HEK293 (cell line): ENCODE results near the gene CNPY2.

Experiments used
- ATF2 ChIP-seq: fragments of 450-650 bp; formaldehyde crosslinking; IDR thresholded peaks from 2 replicates; pipeline ENCODE4 v1.5.1; 2016; ENCODE audit warnings: missing biosample characterization, missing genetic modification characterization, low read depth
- MZF1 ChIP-seq: fragments of 450-650 bp; formaldehyde crosslinking; IDR thresholded peaks from 2 replicates; pipeline ENCODE4 v1.5.1; 2017; ENCODE audit warnings: missing biosample characterization, missing genetic modification characterization, borderline replicate concordance
- RBAK ChIP-seq: fragments of 450-650 bp; formaldehyde crosslinking; IDR thresholded peaks from 2 replicates; pipeline ENCODE4 v1.5.1; 2016; ENCODE audit warnings: missing biosample characterization, missing genetic modification characterization
- SP3 ChIP-seq: fragments of 450-650 bp; formaldehyde crosslinking; IDR thresholded peaks from 2 replicates; pipeline ENCODE4 v1.5.1; 2016; ENCODE audit warnings: missing biosample characterization, missing genetic modification characterization
- YY2 ChIP-seq: fragments of 450-650 bp; formaldehyde crosslinking; IDR thresholded peaks from 2 replicates; pipeline ENCODE4 v1.5.1; 2016; ENCODE audit warnings: missing biosample characterization, missing genetic modification characterization
- ZBTB17 ChIP-seq: fragments of 450-650 bp; formaldehyde crosslinking; IDR thresholded peaks from 2 replicates; pipeline ENCODE4 v1.5.1; 2016; ENCODE audit warnings: missing biosample characterization, missing genetic modification characterization
- ZBTB44 ChIP-seq: fragments of 450-650 bp; IDR thresholded peaks from 2 replicates; pipeline ENCODE4 v1.5.1; 2018; ENCODE audit warnings: missing biosample characterization, mild to moderate bottlenecking, missing genetic modification characterization
- ZBTB49 ChIP-seq: fragments of 450-650 bp; formaldehyde crosslinking; IDR thresholded peaks from 2 replicates; pipeline ENCODE4 v1.5.1; 2016; ENCODE audit warnings: missing biosample characterization, missing genetic modification characterization, low read depth
- ZBTB8A ChIP-seq: fragments of 450-650 bp; formaldehyde crosslinking; IDR thresholded peaks from 2 replicates; pipeline ENCODE4 v1.5.1; 2016; ENCODE audit warnings: missing biosample characterization, missing genetic modification characterization
- ZFP37 ChIP-seq: fragments of 450-650 bp; formaldehyde crosslinking; IDR thresholded peaks from 2 replicates; pipeline ENCODE4 v1.5.1; 2016; ENCODE audit warnings: missing biosample characterization, missing genetic modification characterization
- ZNF10 ChIP-seq: fragments of 450-650 bp; formaldehyde crosslinking; IDR thresholded peaks from 2 replicates; pipeline ENCODE4 v1.5.1; 2017; ENCODE audit warnings: missing biosample characterization, missing genetic modification characterization
- ZNF112 ChIP-seq: fragments of 450-650 bp; formaldehyde crosslinking; IDR thresholded peaks from 2 replicates; pipeline ENCODE4 v1.5.0; 2017; ENCODE audit warnings: missing biosample characterization, missing genetic modification characterization
- ZNF16 ChIP-seq: fragments of 450-650 bp; formaldehyde crosslinking; IDR thresholded peaks from 2 replicates; pipeline ENCODE4 v1.5.1; 2016; ENCODE audit warnings: low read depth, missing biosample characterization, missing genetic modification characterization
- ZNF169 ChIP-seq: fragments of 450-650 bp; formaldehyde crosslinking; IDR thresholded peaks from 2 replicates; pipeline ENCODE4 v1.5.1; 2016; ENCODE audit warnings: missing biosample characterization, missing genetic modification characterization
- ZNF19 ChIP-seq: fragments of 450-650 bp; formaldehyde crosslinking; IDR thresholded peaks from 2 replicates; pipeline ENCODE4; 2016; ENCODE audit warnings: missing biosample characterization, missing genetic modification characterization, low read depth
- ZNF2 ChIP-seq: fragments of 450-650 bp; formaldehyde crosslinking; IDR thresholded peaks from 2 replicates; pipeline ENCODE4 v1.5.1; 2016; ENCODE audit warnings: missing biosample characterization, missing genetic modification characterization
- ZNF214 ChIP-seq: fragments of 450-650 bp; formaldehyde crosslinking; IDR thresholded peaks from 2 replicates; pipeline ENCODE4 v1.5.1; 2017; ENCODE audit warnings: missing biosample characterization, mild to moderate bottlenecking, missing genetic modification characterization, borderline replicate concordance
- ZNF266 ChIP-seq: fragments of 450-650 bp; formaldehyde crosslinking; IDR thresholded peaks from 2 replicates; pipeline ENCODE4 v1.5.1; 2016; ENCODE audit warnings: missing biosample characterization, missing genetic modification characterization, low read depth
- ZNF280C ChIP-seq: fragments of 450-650 bp; formaldehyde crosslinking; IDR thresholded peaks from 2 replicates; pipeline ENCODE4 v1.5.1; 2016; ENCODE audit warnings: missing biosample characterization, missing genetic modification characterization
- ZNF292 ChIP-seq: fragments of 450-650 bp; formaldehyde crosslinking; IDR thresholded peaks from 2 replicates; pipeline ENCODE4 v1.5.1; 2016; ENCODE audit warnings: low read depth, missing biosample characterization, missing genetic modification characterization, borderline replicate concordance
- ZNF302 ChIP-seq: fragments of 450-650 bp; formaldehyde crosslinking; IDR thresholded peaks from 2 replicates; pipeline ENCODE4 v1.5.1; 2016; ENCODE audit warnings: missing biosample characterization, missing genetic modification characterization, low read depth
- ZNF398 ChIP-seq: fragments of 450-650 bp; formaldehyde crosslinking; IDR thresholded peaks from 2 replicates; pipeline ENCODE4 v1.5.1; 2017; ENCODE audit warnings: missing biosample characterization, missing genetic modification characterization
- ZNF416 ChIP-seq: fragments of 450-650 bp; formaldehyde crosslinking; IDR thresholded peaks from 2 replicates; pipeline ENCODE4 v1.5.1; 2016; ENCODE audit warnings: missing biosample characterization, missing genetic modification characterization
- ZNF473 ChIP-seq: fragments of 450-650 bp; formaldehyde crosslinking; IDR thresholded peaks from 2 replicates; pipeline ENCODE4 v1.5.1; 2017; ENCODE audit warnings: missing biosample characterization, missing genetic modification characterization
- ZNF514 ChIP-seq: fragments of 450-650 bp; formaldehyde crosslinking; IDR thresholded peaks from 2 replicates; pipeline ENCODE4 v1.5.1; 2016; ENCODE audit warnings: missing biosample characterization, missing genetic modification characterization
- ZNF629 ChIP-seq: fragments of 450-650 bp; formaldehyde crosslinking; IDR thresholded peaks from 2 replicates; pipeline ENCODE4 v1.5.1; 2017; ENCODE audit warnings: missing biosample characterization, missing genetic modification characterization
- ZNF776 ChIP-seq: fragments of 450-650 bp; formaldehyde crosslinking; IDR thresholded peaks from 2 replicates; pipeline ENCODE4 v1.5.0; 2017; ENCODE audit warnings: missing biosample characterization, missing genetic modification characterization, borderline replicate concordance
- ZSCAN30 ChIP-seq: fragments of 450-650 bp; IDR thresholded peaks from 2 replicates; pipeline ENCODE4 v1.5.1; 2018; ENCODE audit warnings: missing biosample characterization, mild to moderate bottlenecking, missing genetic modification characterization, moderate library complexity
- ZSCAN5A ChIP-seq: fragments of 450-650 bp; formaldehyde crosslinking; IDR thresholded peaks from 2 replicates; pipeline ENCODE4 v1.5.1; 2016; ENCODE audit warnings: missing biosample characterization, missing genetic modification characterization

The CNPY2 gene

GRCh38 chr12:56315622-56316473, at the start of gene CNPY2 (continued):
- TF ChIP-seq ZNF280C (tag by site-specific recombination): no peak
- no peak for TF ChIP-seq ZNF292 (tag by site-specific recombination)
- no peak for TF ChIP-seq ZBTB44 (tag by site-specific recombination)
- peak; percentile 26; the same call in 1 of the 2 replicates for TF ChIP-seq ZNF169 (tag by site-specific recombination)
- no peak for TF ChIP-seq ZNF416
- no peak for TF ChIP-seq ZBTB49 (tag by site-specific recombination)
- no peak for TF ChIP-seq ZNF214 (tag by site-specific recombination)
- no peak for TF ChIP-seq ZNF398
- TF ChIP-seq ZNF514 (tag by site-specific recombination): no peak
- TF ChIP-seq ZNF266 (tag by site-specific recombination): no peak
- no peak for TF ChIP-seq ZNF112 (tag by site-specific recombination)
- peak; percentile 70 for TF ChIP-seq YY2
- no peak for TF ChIP-seq ZNF302 (tag by site-specific recombination)
- TF ChIP-seq ZNF473: no peak
- TF ChIP-seq ZNF629 (tag by site-specific recombination): peak; percentile 40
- TF ChIP-seq ZNF16 (tag by site-specific recombination): no peak
- no peak for TF ChIP-seq ZNF10 (tag by site-specific recombination)
- peak; percentile 62; the same call in 1 of the 2 replicates for TF ChIP-seq ZFP37
- no peak for TF ChIP-seq MZF1 (tag by site-specific recombination)
- peak; percentile 40 for TF ChIP-seq ZSCAN30 (tag by site-specific recombination)
- no peak for TF ChIP-seq ZNF776 (tag by site-specific recombination)
- TF ChIP-seq ZNF2: 0 out of 2 replicates have a peak, but pooled peaks have one; percentile 18
- no peak for TF ChIP-seq ATF2 (tag by site-specific recombination)
- TF ChIP-seq SP3 (tag by site-specific recombination): peak; percentile 78
- TF ChIP-seq RBAK (tag by site-specific recombination): no peak
- no peak for TF ChIP-seq ZNF19 (tag by site-specific recombination)
- peak; percentile 98 for TF ChIP-seq ZBTB17
- TF ChIP-seq ZBTB8A (tag by site-specific recombination): peak; percentile 75
- TF ChIP-seq ZSCAN5A (tag by site-specific recombination): 0 out of 2 replicates have a peak, but pooled peaks have one; percentile 34
